HG02870 (cell line): ENCODE data around the gene SLC35E2B.
A peak's percentile ranks its signal among the peaks of the same experiment; 100 is the strongest.
"Not testable (repeated sequence)": the region's sequence is repeated elsewhere in the genome, so short reads cannot be mapped to it uniquely, and the experiment has no call there.

Experiments used
- ATAC-seq: cut with Tn5 transposase; IDR thresholded peaks from one replicate; pipeline ENCODE4 v1.9.1; 2021; ENCODE audit warnings: mild to moderate bottlenecking, moderate library complexity; ENCODE audit not compliant: unreplicated experiment

The SLC35E2B gene

GRCh38 chr1:1692714-1693647, at the start of gene SLC35E2B:
SLC35E2B (minus strand) TSS chr1:1692795; CDS start chr1:1676699, 16,096 bp downstream.
- peak; percentile 74 for ATAC-seq

GRCh38 chr1:1741013-1741412, 48.4 kb upstream of the SLC35E2B start:
- ATAC-seq, result not testable (repeated sequence)

GRCh38 chr1:1738799-1739337, 46.3 kb upstream of the SLC35E2B start:
- ATAC-seq, result not testable (repeated sequence)

GRCh38 chr1:1737675-1738590, 45.3 kb upstream of the SLC35E2B start:
- ATAC-seq, result not testable (repeated sequence)

GRCh38 chr1:1732381-1732780, 39.8 kb upstream of the SLC35E2B start:
- ATAC-seq, result no peak

- ATAC-seq, result no peak
These were observed 38.3 kb upstream of the SLC35E2B start for GRCh38 chr1:1730870-1731269.

- ATAC-seq, result not testable (repeated sequence)
These were observed 37.6 kb upstream of the SLC35E2B start for GRCh38 chr1:1730230-1730629.

GRCh38 chr1:1729116-1729816, 36.7 kb upstream of the SLC35E2B start:
- ATAC-seq, result not testable (repeated sequence)

GRCh38 chr1:1728308-1729005, 35.9 kb upstream of the SLC35E2B start:
- not testable (repeated sequence) for ATAC-seq

GRCh38 chr1:1727131-1727651, 34.6 kb upstream of the SLC35E2B start:
- not testable (repeated sequence) for ATAC-seq

- ATAC-seq, result not testable (repeated sequence)
These were observed 33.5 kb upstream of the SLC35E2B start for GRCh38 chr1:1726088-1726487.

GRCh38 chr1:1724035-1724864, 31.7 kb upstream of the SLC35E2B start, which contains the start of gene CDK11A:
CDK11A (minus strand) TSS chr1:1724357; CDS start chr1:1722818, 1,539 bp downstream.
- peak; percentile 96 for ATAC-seq

GRCh38 chr1:1721201-1721600, 28.6 kb upstream of the SLC35E2B start:
- no peak for ATAC-seq

- not testable (repeated sequence) for ATAC-seq
These were observed 22.7 kb upstream of the SLC35E2B start for GRCh38 chr1:1715109-1715883.

GRCh38 chr1:1707897-1708296, 15.3 kb upstream of the SLC35E2B start:
- not testable (repeated sequence) for ATAC-seq

GRCh38 chr1:1707241-1707640, 14.6 kb upstream of the SLC35E2B start:
- not testable (repeated sequence) for ATAC-seq

- not testable (repeated sequence) for ATAC-seq
These were observed 13.0 kb upstream of the SLC35E2B start for GRCh38 chr1:1705623-1706022.
